C4-2B (cell line): ENCODE data around the gene OPN1MW.
"Not testable (repeated sequence)": the region's sequence is repeated elsewhere in the genome, so short reads cannot be mapped to it uniquely, and the experiment has no call there.

Source experiments
- H3K27ac ChIP-seq: fragments of 450-650 bp; 2 replicates; pipeline ENCODE4 v1.5.1; 2017
- TF ChIP-seq, protein P1 (sequence below): fragments of 450-650 bp; conservative IDR thresholded peaks from 2 replicates; pipeline ENCODE4 v1.5.1; 2017; ENCODE audit warnings: mild to moderate bottlenecking

OPN1MW gene

GRCh38 chrX:154233620-154234019, 51.2 kb downstream of the OPN1MW start:
- H3K27ac ChIP-seq, result not testable (repeated sequence)

DNA sequence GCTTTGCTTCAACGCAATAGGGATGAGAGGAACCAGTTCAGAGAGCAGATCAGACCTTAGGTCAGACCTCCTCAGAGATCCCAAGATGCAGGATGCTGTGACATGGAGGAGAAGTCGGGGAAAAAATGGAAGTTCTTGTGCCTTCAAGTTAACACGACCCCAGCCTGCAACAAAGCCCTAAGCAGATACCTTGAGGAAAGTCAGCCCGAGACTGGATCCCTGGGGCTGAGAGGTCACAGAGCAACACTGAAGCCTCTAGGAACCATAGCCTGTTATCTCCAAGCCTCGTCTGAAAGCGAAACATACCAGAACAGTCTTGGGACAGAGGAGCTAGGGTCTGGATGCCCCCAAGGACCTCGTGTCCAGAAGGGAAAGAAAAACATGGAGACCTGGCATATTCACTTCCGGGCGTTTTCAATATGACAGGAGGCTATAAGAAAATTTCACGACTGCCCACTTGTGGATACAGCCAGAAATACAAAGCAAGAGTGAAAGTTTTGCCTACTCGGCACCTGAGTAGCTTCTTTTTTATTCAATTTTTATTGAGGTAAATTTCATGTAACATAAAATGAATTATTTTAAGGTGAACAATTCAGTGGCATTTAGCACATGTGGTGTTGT, 56.7 kb downstream of the OPN1MW start:
- not testable (repeated sequence) for H3K27ac ChIP-seq
- TF ChIP-seq, protein P1, sequence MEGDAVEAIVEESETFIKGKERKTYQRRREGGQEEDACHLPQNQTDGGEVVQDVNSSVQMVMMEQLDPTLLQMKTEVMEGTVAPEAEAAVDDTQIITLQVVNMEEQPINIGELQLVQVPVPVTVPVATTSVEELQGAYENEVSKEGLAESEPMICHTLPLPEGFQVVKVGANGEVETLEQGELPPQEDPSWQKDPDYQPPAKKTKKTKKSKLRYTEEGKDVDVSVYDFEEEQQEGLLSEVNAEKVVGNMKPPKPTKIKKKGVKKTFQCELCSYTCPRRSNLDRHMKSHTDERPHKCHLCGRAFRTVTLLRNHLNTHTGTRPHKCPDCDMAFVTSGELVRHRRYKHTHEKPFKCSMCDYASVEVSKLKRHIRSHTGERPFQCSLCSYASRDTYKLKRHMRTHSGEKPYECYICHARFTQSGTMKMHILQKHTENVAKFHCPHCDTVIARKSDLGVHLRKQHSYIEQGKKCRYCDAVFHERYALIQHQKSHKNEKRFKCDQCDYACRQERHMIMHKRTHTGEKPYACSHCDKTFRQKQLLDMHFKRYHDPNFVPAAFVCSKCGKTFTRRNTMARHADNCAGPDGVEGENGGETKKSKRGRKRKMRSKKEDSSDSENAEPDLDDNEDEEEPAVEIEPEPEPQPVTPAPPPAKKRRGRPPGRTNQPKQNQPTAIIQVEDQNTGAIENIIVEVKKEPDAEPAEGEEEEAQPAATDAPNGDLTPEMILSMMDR, result peak; percentile 20; the same call in 1 of the 2 replicates

DNA sequence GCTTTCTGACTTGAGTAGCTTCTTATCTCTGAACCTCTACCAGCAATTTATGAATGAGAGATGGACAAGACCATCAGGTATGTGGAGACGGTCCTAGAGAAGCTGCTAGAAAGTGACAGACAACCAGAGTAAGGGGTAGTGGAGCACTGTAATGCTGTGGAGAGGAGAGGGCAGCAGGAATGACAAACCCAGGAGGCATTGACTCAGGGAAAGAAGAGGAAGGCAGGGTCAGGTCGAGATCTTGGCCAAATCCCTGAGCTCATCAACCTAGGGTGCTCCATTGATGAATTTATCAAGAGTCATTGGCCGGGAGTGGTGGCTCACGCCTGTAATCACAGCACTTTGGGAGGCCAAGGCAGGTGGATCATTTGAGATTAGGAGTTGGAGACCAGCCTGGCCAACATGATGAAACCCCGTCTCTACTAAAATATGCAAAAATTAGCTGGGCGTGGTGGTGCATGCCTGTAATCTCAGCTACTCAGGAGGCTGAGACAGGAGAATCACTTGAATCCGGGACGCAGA, 57.6 kb downstream of the OPN1MW start:
- H3K27ac ChIP-seq, result not testable (repeated sequence)
